Measurements from ENCODE around the gene BDP1.
"Not testable (repeated sequence)": the region's sequence is repeated elsewhere in the genome, so short reads cannot be mapped to it uniquely, and the experiment has no call there.

The BDP1 gene

DNA sequence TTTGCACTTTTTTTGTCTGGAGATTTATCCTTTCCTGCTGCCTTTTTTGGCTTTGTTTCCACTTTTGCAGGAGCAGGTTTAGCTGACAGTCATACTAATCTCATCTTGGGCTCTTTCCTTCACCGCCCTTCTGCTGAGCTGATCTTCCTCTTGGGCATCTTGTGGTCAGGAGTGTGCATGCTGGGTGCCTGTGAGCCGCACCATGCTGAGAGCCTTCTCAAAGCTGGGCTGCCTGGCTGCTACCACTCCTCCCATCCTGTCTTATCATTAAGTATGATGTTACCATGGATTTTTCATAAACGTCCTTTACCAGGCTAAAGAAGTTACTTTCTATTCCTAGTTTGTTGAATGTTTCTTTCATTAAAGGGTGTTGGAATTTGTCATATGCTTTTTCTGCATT lies 82.2 kb downstream of the BDP1 start:
- no peak for ATAC-seq
- TF ChIP-seq TCF4 (CRISPR knock-in tag; IDR thresholded peaks at IDR 0.05; ENCODE audit: borderline replicate concordance) (no peak), OSR1 (CRISPR knock-in tag; IDR thresholded peaks at IDR 0.05) (no peak), GLIS3 (CRISPR knock-in tag; IDR thresholded peaks at IDR 0.05) (no peak)
- TF ChIP-seq, protein P1, sequence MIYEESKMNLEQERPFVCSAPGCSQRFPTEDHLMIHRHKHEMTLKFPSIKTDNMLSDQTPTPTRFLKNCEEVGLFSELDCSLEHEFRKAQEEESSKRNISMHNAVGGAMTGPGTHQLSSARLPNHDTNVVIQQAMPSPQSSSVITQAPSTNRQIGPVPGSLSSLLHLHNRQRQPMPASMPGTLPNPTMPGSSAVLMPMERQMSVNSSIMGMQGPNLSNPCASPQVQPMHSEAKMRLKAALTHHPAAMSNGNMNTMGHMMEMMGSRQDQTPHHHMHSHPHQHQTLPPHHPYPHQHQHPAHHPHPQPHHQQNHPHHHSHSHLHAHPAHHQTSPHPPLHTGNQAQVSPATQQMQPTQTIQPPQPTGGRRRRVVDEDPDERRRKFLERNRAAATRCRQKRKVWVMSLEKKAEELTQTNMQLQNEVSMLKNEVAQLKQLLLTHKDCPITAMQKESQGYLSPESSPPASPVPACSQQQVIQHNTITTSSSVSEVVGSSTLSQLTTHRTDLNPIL (CRISPR knock-in tag; IDR thresholded peaks at IDR 0.05; ENCODE audit: low read depth) = no peak

DNA sequence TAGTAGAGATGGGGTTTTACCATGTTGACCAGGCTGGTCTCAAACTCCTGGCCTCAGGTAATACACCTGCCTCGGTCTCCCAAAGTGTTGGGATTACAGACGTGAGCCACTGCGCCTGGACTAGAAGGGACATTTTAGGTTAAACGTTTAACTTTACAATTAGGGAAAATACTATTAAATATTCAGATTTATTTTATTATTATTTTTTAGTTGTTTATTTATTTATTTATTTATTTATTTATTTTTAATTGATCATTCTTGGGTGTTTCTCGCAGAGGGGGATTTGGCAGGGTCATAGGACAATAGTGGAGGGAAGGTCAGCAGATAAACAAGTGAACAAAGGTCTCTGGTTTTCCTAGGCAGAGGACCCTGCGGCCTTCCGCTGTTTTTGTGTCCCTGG lies 95.4 kb downstream of the BDP1 start:
- not testable (repeated sequence) for ATAC-seq

DNA sequence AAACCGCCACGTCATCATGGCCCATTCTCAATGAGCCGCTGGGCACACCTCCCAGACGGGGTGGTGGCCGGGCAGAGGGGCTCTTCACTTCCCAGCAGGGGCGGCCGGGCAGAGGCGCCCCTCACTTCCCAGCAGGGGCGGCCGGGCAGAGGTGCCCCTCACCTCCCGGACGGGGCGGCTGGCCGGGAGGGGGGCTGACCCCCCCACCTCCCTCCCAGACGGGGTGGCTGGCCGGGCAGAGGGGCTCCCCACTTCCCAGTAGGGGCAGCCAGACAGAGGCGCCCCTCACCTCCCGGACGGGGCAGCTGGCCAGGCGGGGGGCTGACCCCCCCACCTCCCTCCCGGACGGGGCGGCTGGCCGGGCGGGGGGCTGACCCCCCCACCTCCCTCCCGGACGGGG lies 96.1 kb downstream of the BDP1 start:
- not testable (repeated sequence) for ATAC-seq

DNA sequence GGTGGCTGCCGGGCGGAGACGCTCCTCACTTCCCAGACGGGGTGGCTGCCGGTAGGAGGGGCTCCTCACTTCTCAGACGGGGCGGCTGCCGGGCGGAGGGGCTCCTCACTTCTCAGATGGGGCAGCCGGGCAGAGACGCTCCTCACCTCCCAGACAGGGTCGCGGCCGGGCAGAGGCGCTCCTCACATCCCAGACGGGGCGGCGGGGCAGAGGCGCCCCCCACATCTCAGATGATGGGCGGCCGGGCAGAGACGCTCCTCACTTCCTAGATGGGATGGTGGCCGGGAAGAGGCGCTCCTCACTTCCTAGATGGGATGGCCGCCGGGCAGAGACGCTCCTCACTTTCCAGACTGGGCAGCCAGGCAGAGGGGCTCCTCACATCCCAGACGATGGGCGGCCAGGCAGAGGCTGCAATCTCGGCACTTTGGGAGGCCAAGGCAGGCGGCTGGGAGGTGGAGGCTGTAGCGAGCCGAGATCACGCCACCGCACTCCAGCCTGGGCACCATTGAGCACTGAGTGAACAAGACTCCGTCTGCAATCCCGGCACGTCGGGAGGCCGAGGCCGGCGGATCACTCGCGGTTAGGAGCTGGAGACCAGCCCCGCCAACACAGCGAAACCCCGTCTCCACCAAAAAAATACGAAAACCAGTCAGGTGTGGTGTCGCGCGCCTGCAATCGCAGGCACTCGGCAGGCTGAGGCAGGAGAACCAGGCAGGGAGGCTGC lies 96.7 kb downstream of the BDP1 start:
- ATAC-seq = not testable (repeated sequence)

DNA sequence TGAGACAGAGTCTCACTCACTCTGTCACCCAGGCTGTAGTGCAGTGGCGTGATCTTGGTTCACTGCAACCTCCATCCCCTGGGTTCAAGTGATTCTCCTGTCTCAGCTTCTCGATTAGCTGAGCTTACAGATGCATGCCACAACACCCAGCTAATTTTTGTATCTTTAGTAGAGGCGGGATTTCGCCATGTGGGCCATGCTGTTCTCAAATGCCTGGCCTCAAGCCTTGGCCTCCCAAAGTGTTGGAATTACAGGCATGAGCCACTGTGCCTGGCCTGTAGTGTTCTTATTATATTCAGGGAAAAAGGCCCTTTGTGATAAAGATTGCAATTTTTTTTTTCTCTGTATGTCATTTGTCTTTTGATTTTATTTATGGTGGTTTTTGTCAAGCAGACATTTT lies 107.7 kb downstream of the BDP1 start:
- no peak for TF ChIP-seq TOX (CRISPR knock-in tag; IDR thresholded peaks at IDR 0.05; ENCODE audit: borderline replicate concordance)
- TF ChIP-seq, protein P1 (CRISPR knock-in tag; IDR thresholded peaks at IDR 0.05; ENCODE audit: low read depth) = no peak
- no peak for TF ChIP-seq PPARA (CRISPR knock-in tag; IDR thresholded peaks at IDR 0.05; ENCODE audit: borderline replicate concordance)
- no peak for TF ChIP-seq ZNF565 (CRISPR knock-in tag; conservative IDR thresholded peaks at IDR 0.05; ENCODE audit: low read depth)
- TF ChIP-seq ZNF70 (CRISPR knock-in tag; IDR thresholded peaks at IDR 0.05) = no peak
- no peak for TF ChIP-seq GLIS3 (CRISPR knock-in tag; IDR thresholded peaks at IDR 0.05)
- TF ChIP-seq ZNF8 (CRISPR knock-in tag; IDR thresholded peaks at IDR 0.05) = no peak
- no peak for TF ChIP-seq ARNTL (CRISPR knock-in tag; IDR thresholded peaks at IDR 0.05; ENCODE audit: borderline replicate concordance, low read depth)
- no peak for TF ChIP-seq TCF4 (CRISPR knock-in tag; IDR thresholded peaks at IDR 0.05; ENCODE audit: borderline replicate concordance)
- no peak for TF ChIP-seq ZFP3 (CRISPR knock-in tag; IDR thresholded peaks at IDR 0.05)
- no peak for TF ChIP-seq CSDC2 (CRISPR knock-in tag; IDR thresholded peaks at IDR 0.05)
- no peak for TF ChIP-seq OSR1 (CRISPR knock-in tag; IDR thresholded peaks at IDR 0.05)
- TF ChIP-seq BACH2 (CRISPR knock-in tag; IDR thresholded peaks at IDR 0.05; ENCODE audit: borderline replicate concordance) = no peak
- TF ChIP-seq, protein P2, sequence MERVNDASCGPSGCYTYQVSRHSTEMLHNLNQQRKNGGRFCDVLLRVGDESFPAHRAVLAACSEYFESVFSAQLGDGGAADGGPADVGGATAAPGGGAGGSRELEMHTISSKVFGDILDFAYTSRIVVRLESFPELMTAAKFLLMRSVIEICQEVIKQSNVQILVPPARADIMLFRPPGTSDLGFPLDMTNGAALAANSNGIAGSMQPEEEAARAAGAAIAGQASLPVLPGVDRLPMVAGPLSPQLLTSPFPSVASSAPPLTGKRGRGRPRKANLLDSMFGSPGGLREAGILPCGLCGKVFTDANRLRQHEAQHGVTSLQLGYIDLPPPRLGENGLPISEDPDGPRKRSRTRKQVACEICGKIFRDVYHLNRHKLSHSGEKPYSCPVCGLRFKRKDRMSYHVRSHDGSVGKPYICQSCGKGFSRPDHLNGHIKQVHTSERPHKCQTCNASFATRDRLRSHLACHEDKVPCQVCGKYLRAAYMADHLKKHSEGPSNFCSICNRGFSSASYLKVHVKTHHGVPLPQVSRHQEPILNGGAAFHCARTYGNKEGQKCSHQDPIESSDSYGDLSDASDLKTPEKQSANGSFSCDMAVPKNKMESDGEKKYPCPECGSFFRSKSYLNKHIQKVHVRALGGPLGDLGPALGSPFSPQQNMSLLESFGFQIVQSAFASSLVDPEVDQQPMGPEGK (CRISPR knock-in tag; IDR thresholded peaks at IDR 0.05; ENCODE audit: borderline replicate concordance) = no peak
- TF ChIP-seq ZFP30 (CRISPR knock-in tag; IDR thresholded peaks at IDR 0.05) = no peak
- no peak for TF ChIP-seq ZC3H10 (CRISPR knock-in tag; IDR thresholded peaks at IDR 0.05)
- no peak for ATAC-seq

DNA sequence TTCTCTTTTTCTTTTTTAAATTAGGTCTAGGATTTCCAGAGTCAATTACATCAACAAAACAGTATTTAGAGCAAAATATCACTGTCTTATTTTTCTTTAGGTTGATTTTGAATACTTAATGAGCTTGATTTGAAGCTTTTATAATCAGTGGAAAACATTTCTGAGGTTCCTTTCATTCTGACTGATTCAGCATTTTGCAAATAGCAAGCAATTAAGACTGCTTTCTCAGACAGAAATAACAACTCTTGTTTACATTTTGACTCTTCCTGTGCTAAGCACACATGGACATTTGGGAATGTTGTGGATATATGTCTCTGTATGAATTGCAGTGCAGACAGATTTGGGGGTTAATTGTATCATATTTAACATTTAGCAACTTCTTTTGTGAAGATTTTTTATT lies 109.4 kb downstream of the BDP1 start:
- ATAC-seq = no peak
- no peak for TF ChIP-seq OSR1 (CRISPR knock-in tag; IDR thresholded peaks at IDR 0.05)
- no peak for TF ChIP-seq TOX (CRISPR knock-in tag; IDR thresholded peaks at IDR 0.05; ENCODE audit: borderline replicate concordance)
- no peak for TF ChIP-seq ZFP3 (CRISPR knock-in tag; IDR thresholded peaks at IDR 0.05)
- TF ChIP-seq, protein P3, sequence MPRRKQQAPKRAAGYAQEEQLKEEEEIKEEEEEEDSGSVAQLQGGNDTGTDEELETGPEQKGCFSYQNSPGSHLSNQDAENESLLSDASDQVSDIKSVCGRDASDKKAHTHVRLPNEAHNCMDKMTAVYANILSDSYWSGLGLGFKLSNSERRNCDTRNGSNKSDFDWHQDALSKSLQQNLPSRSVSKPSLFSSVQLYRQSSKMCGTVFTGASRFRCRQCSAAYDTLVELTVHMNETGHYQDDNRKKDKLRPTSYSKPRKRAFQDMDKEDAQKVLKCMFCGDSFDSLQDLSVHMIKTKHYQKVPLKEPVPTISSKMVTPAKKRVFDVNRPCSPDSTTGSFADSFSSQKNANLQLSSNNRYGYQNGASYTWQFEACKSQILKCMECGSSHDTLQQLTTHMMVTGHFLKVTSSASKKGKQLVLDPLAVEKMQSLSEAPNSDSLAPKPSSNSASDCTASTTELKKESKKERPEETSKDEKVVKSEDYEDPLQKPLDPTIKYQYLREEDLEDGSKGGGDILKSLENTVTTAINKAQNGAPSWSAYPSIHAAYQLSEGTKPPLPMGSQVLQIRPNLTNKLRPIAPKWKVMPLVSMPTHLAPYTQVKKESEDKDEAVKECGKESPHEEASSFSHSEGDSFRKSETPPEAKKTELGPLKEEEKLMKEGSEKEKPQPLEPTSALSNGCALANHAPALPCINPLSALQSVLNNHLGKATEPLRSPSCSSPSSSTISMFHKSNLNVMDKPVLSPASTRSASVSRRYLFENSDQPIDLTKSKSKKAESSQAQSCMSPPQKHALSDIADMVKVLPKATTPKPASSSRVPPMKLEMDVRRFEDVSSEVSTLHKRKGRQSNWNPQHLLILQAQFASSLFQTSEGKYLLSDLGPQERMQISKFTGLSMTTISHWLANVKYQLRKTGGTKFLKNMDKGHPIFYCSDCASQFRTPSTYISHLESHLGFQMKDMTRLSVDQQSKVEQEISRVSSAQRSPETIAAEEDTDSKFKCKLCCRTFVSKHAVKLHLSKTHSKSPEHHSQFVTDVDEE (CRISPR knock-in tag; IDR thresholded peaks at IDR 0.05) = no peak
- TF ChIP-seq CSDC2 (CRISPR knock-in tag; IDR thresholded peaks at IDR 0.05) = no peak
- no peak for TF ChIP-seq SNAI2 (CRISPR knock-in tag; IDR thresholded peaks at IDR 0.05)
